Measurements from ENCODE around the gene ANKRD53. TPM values are rescaled to one million over a fixed set of nuclear protein-coding genes. Genes with fewer than 3 reads are reported as not detected.

ANKRD53 gene
- total RNA-seq, 1 experiment from 2014 or later: not detected

DNA sequence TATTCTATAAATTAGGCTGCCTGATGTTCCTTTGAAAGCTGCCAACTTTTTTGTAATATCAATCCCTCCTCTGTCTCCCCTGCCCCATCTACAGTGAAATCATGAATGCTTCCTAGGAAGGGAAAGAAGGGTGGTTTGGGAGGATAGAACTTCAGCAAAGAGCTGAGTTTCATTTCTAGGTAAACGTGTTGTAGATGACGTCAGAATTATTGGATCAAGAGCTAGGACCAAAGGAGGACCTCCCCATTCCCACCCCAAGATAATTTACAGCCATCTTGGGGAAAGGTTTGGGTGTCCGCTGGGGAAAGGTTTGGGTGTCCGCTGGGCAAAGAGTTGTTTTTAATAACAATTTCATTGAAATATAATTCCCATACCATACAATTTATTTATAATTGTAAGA lies 11.2 kb upstream of the ANKRD53 start:
- Mint-ChIP-seq H3K36me3 (ENCODE audit: insufficient read depth, unreplicated experiment) (peaks cover 5% of the 10 kb centered on the region), H3K4me1 (ENCODE audit: low read depth, unreplicated experiment) (peaks cover 9% of the 10 kb centered on the region), H3K9me3 (ENCODE audit: low read depth, unreplicated experiment) (no peaks in the 10 kb centered on the region), H3K27me3 (ENCODE audit: unreplicated experiment) (peaks cover 91% of the 10 kb centered on the region), H3K4me3 (ENCODE audit: low read depth, unreplicated experiment) (no peak overlapping the region), H3K27ac (ENCODE audit: unreplicated experiment) (no peak overlapping the region)
- intact Hi-C loops (cut with micrococcal nuclease; ENCODE audit: unreplicated experiment): no loop called here
- TF ChIP-seq CTCF (IDR thresholded peaks at IDR 0.05; ENCODE audit: unreplicated experiment): no peak
- CTCF ChIA-PET: interaction anchor here (0.6 to 1.4 kb wide), 2 partner anchors 10 to 221 kb away, joined by 3 read pairs; no protein-coding TSS in a partner anchor
- no TSS peak for BruUV-seq (replicated peaks)
- no peak for DNase-seq

DNA sequence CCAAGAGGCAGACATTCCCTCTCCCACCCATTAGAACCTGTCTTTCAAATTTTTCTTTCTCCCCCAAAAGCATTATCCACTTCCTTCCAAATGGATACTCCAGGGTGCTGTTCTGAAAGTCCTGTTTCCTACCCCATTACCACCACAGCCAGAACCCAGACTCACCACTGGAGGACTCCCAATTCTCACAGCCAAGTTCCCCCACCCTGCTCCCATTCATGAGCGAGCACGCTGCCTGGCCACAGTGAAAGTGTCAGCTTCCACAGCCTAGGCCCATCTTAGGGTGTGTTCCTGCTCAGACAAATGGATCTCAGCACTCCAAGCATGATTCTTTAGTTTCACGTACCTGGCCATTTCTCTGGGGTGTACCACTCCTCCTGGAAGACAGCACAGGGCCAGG lies 3.8 kb upstream of the ANKRD53 start:
- DNase-seq: no peak
- Mint-ChIP-seq H3K9me3 (ENCODE audit: low read depth, unreplicated experiment) (no peaks in the 10 kb centered on the region), H3K4me1 (ENCODE audit: low read depth, unreplicated experiment) (peaks cover 26% of the 10 kb centered on the region), H3K27ac (ENCODE audit: unreplicated experiment) (no peak overlapping the region), H3K4me3 (ENCODE audit: low read depth, unreplicated experiment) (no peak overlapping the region), H3K27me3 (ENCODE audit: unreplicated experiment) (peaks cover 51% of the 10 kb centered on the region), H3K36me3 (ENCODE audit: insufficient read depth, unreplicated experiment) (peaks cover 18% of the 10 kb centered on the region)
- no TSS peak for BruUV-seq (replicated peaks)
- TF ChIP-seq CTCF (IDR thresholded peaks at IDR 0.05; ENCODE audit: unreplicated experiment): no peak
- intact Hi-C loops (cut with micrococcal nuclease; ENCODE audit: unreplicated experiment): no loop called here
- CTCF ChIA-PET: interaction anchor here (1.0 kb wide), 1 partner anchor 26 kb away, joined by 4 read pairs; no protein-coding TSS in a partner anchor

- Mint-ChIP-seq H3K27ac (ENCODE audit: unreplicated experiment) (no peak overlapping the region), H3K4me3 (ENCODE audit: low read depth, unreplicated experiment) (no peak overlapping the region)
- intact Hi-C loops (cut with micrococcal nuclease; ENCODE audit: unreplicated experiment): no loop called here
Measured at GRCh38 chr2:70975237-70975636, 3.2 kb upstream of the ANKRD53 start.

GRCh38 chr2:70977605-70978205 lies 725 bp upstream of the ANKRD53 start:
- no peak for TF ChIP-seq CTCF (IDR thresholded peaks at IDR 0.05; ENCODE audit: unreplicated experiment)
- intact Hi-C loops (cut with micrococcal nuclease; ENCODE audit: unreplicated experiment): no loop called here
- DNase-seq: no peak
- Mint-ChIP-seq H3K27ac (ENCODE audit: unreplicated experiment) (peak overlapping the region; percentile 41), H3K4me3 (ENCODE audit: low read depth, unreplicated experiment) (peak overlapping the region; percentile 64), H3K4me1 (ENCODE audit: low read depth, unreplicated experiment) (peaks cover 26% of the 10 kb centered on the region), H3K27me3 (ENCODE audit: unreplicated experiment) (peaks cover 27% of the 10 kb centered on the region), H3K9me3 (ENCODE audit: low read depth, unreplicated experiment) (no peaks in the 10 kb centered on the region), H3K36me3 (ENCODE audit: insufficient read depth, unreplicated experiment) (peaks cover 18% of the 10 kb centered on the region)
- CTCF ChIA-PET: interaction anchor here (0.6 to 1.5 kb wide), 3 partner anchors 11 to 13 kb away, joined by 3 to 5 read pairs (median 3); no protein-coding TSS in a partner anchor
- BruUV-seq (replicated peaks): no TSS peak

More at GRCh38 chr2:70975237-70975636, 3.2 kb upstream of the ANKRD53 start:
- CTCF ChIA-PET: no interaction called here
- DNase-seq: no peak
- Mint-ChIP-seq H3K4me1 (ENCODE audit: low read depth, unreplicated experiment) (peaks cover 26% of the 10 kb centered on the region), H3K27me3 (ENCODE audit: unreplicated experiment) (peaks cover 44% of the 10 kb centered on the region), H3K36me3 (ENCODE audit: insufficient read depth, unreplicated experiment) (peaks cover 18% of the 10 kb centered on the region), H3K9me3 (ENCODE audit: low read depth, unreplicated experiment) (no peaks in the 10 kb centered on the region)
- TF ChIP-seq CTCF (IDR thresholded peaks at IDR 0.05; ENCODE audit: unreplicated experiment): no peak
- no TSS peak for BruUV-seq (replicated peaks)

Data from Calu3 (cell line).